NCI-H2107 treated with DMSO at 0.1 percent for 48 hours (cell line): ENCODE measurements around the gene SLX4IP.
"Not testable (repeated sequence)": the region's sequence is repeated elsewhere in the genome, so short reads cannot be mapped to it uniquely, and the experiment has no call there.

Experiments
- DNase-seq: peaks from one replicate; lab custom pipeline; 2025; ENCODE audit not compliant: unreplicated experiment; lab: John Stamatoyannopoulos, UW

SLX4IP gene

GRCh38 chr20:10595985-10596384 is 160.9 kb downstream of the SLX4IP start:
- DNase-seq = no peak

GRCh38 chr20:10596710-10597121 is 161.6 kb downstream of the SLX4IP start:
- no peak for DNase-seq

- no peak for DNase-seq
These were observed 162.5 kb downstream of the SLX4IP start for GRCh38 chr20:10597637-10598036.

GRCh38 chr20:10602221-10602871 is 167.2 kb downstream of the SLX4IP start:
- no peak for DNase-seq

- no peak for DNase-seq
These were observed 168.3 kb downstream of the SLX4IP start for GRCh38 chr20:10603378-10603777.

GRCh38 chr20:10603971-10604864 is 169.1 kb downstream of the SLX4IP start:
- no peak for DNase-seq

- no peak for DNase-seq
These were observed 169.8 kb downstream of the SLX4IP start for GRCh38 chr20:10604865-10605440.

- DNase-seq = no peak
These were observed 170.6 kb downstream of the SLX4IP start for GRCh38 chr20:10605547-10606195.

GRCh38 chr20:10609276-10609675 is 174.2 kb downstream of the SLX4IP start:
- DNase-seq = no peak

GRCh38 chr20:10609770-10610169 is 174.7 kb downstream of the SLX4IP start:
- DNase-seq = no peak

GRCh38 chr20:10610251-10610650 is 175.1 kb downstream of the SLX4IP start:
- DNase-seq = no peak

- no peak for DNase-seq
These were observed 176.3 kb downstream of the SLX4IP start for GRCh38 chr20:10611357-10611756.

- not testable (repeated sequence) for DNase-seq
These were observed 178.3 kb downstream of the SLX4IP start for GRCh38 chr20:10613426-10613825.

GRCh38 chr20:10613911-10614310 is 178.8 kb downstream of the SLX4IP start:
- DNase-seq = no peak

- no peak for DNase-seq
These were observed 181.1 kb downstream of the SLX4IP start for GRCh38 chr20:10616212-10616611.

- not testable (repeated sequence) for DNase-seq
These were observed 182.5 kb downstream of the SLX4IP start for GRCh38 chr20:10617549-10618133.

- DNase-seq = no peak
These were observed 183.6 kb downstream of the SLX4IP start for GRCh38 chr20:10618611-10619245.

GRCh38 chr20:10619427-10619826 is 184.3 kb downstream of the SLX4IP start:
- peak; percentile 25 for DNase-seq

- DNase-seq = no peak
These were observed 186.0 kb downstream of the SLX4IP start for GRCh38 chr20:10621149-10621548.

GRCh38 chr20:10622657-10623418 is 187.7 kb downstream of the SLX4IP start:
- no peak for DNase-seq
